MM.1S (cell line): ENCODE data around the gene ELMO1.

Experiments
- DNase-seq: peaks from one replicate; pipeline ENCODE4 v3.0.0-alpha.2; 2015
- H2AFZ ChIP-seq: fragments of 300-600 bp; sonication (generic); 2 replicates; pipeline ENCODE4 v1.6.0; 2016; ENCODE audit warnings: antibody characterized with exemption, low read length
- H3F3A ChIP-seq: fragments of 300-600 bp; sonication (generic); 2 replicates; pipeline ENCODE4 v1.6.1; 2016; ENCODE audit warnings: mild to moderate bottlenecking, antibody characterized with exemption, low read length, moderate library complexity, mixed read lengths; ENCODE audit not compliant: insufficient read depth
- H3K27ac ChIP-seq: fragments of 300-600 bp; sonication (generic); 2 replicates; pipeline ENCODE4 v1.5.1; 2016; ENCODE audit warnings: mild to moderate bottlenecking, low read length
- H3K27me3 ChIP-seq: fragments of 300-600 bp; sonication (generic); replicated peaks from 2 replicates; pipeline ENCODE4 v1.6.0; 2016; ENCODE audit warnings: low read length; ENCODE audit not compliant: insufficient read depth
- H3K36me3 ChIP-seq: fragments of 300-600 bp; sonication (generic); replicated peaks from 2 replicates; pipeline ENCODE4 v1.6.1; 2016; ENCODE audit warnings: mild to moderate bottlenecking, low read length, mixed read lengths; ENCODE audit not compliant: insufficient read depth
- H3K4me1 ChIP-seq: fragments of 300-600 bp; sonication (generic); 2 replicates; pipeline ENCODE4 v1.6.1; 2016; ENCODE audit warnings: low read length, mixed read lengths
- H3K4me2 ChIP-seq: fragments of 300-600 bp; sonication (generic); 2 replicates; pipeline ENCODE4 v1.6.0; 2016; ENCODE audit warnings: low read depth, low read length
- H3K4me3 ChIP-seq: fragments of 300-600 bp; sonication (generic); 2 replicates; pipeline ENCODE4 v1.5.1; 2016; ENCODE audit warnings: low read length, mixed read lengths
- H3K79me2 ChIP-seq: fragments of 300-600 bp; sonication (generic); 2 replicates; pipeline ENCODE4 v1.6.1; 2016; ENCODE audit warnings: mixed run types, low read length, mixed read lengths
- H3K9ac ChIP-seq: fragments of 300-600 bp; sonication (generic); 2 replicates; pipeline ENCODE4 v1.6.1; 2016; ENCODE audit warnings: low read length, mixed read lengths
- H3K9me2 ChIP-seq: fragments of 300-600 bp; sonication (generic); replicated peaks from 2 replicates; pipeline ENCODE4 v1.6.1; 2016; ENCODE audit warnings: mild to moderate bottlenecking, low read length, mixed read lengths; ENCODE audit not compliant: insufficient read depth
- H3K9me3 ChIP-seq: fragments of 300-600 bp; sonication (generic); replicated peaks from 2 replicates; pipeline ENCODE4 v1.6.1; 2016; ENCODE audit warnings: mild to moderate bottlenecking, low read length, mixed read lengths; ENCODE audit not compliant: insufficient read depth
- H4K20me1 ChIP-seq: fragments of 300-600 bp; sonication (generic); 2 replicates; pipeline ENCODE4 v1.6.1; 2016; ENCODE audit warnings: mild to moderate bottlenecking, low read length, moderate library complexity, mixed read lengths; ENCODE audit not compliant: insufficient read depth
- CTCF ChIP-seq: fragments of 300-600 bp; sonication (generic); IDR thresholded peaks from 2 replicates; pipeline ENCODE4 v1.5.1; 2016; ENCODE audit warnings: antibody characterized with exemption, low read length, mixed read lengths
- EZH2 ChIP-seq: fragments of 300-600 bp; sonication (generic); optimal IDR thresholded peaks from 2 replicates; pipeline ENCODE3; 2017; ENCODE audit warnings: low read depth, mild to moderate bottlenecking, antibody characterized with exemption, low read length, mixed read lengths
- EZH2phosphoT487 ChIP-seq: fragments of 300-600 bp; sonication (generic); IDR thresholded peaks from 2 replicates; pipeline ENCODE4 v1.6.1; 2018; ENCODE audit warnings: antibody characterized with exemption, low read length

ELMO1 gene

GRCh38 chr7:37428681-37429434 lies 19.8 kb downstream of the ELMO1 start:
- Histone ChIP-seq H3K9me3 (no peaks in the 10 kb centered on the region), H3K79me2 (no peaks in the 10 kb centered on the region), H3K9me2 (no peaks in the 10 kb centered on the region), H3K4me2 (no peak overlapping the region), H3K36me3 (no peaks in the 10 kb centered on the region), H3K4me3 (no peak overlapping the region), H3K27ac (no peak overlapping the region), H3F3A (no peaks in the 10 kb centered on the region), H2AFZ (no peak overlapping the region), H3K9ac (no peak overlapping the region), H3K4me1 (no peaks in the 10 kb centered on the region), H3K27me3 (no peaks in the 10 kb centered on the region), H4K20me1 (no peaks in the 10 kb centered on the region)
- no peak for DNase-seq
- no peak for TF ChIP-seq CTCF
- no peak for TF ChIP-seq EZH2phosphoT487
- TF ChIP-seq EZH2: no peak

- H3K9ac ChIP-seq: no peak overlapping the region
- H3F3A ChIP-seq: no peaks in the 10 kb centered on the region
- no peak for DNase-seq
- no peaks in the 10 kb centered on the region for H4K20me1 ChIP-seq
- H3K9me2 ChIP-seq: no peaks in the 10 kb centered on the region
- no peak overlapping the region for H3K27ac ChIP-seq
- TF ChIP-seq EZH2: no peak
- TF ChIP-seq EZH2phosphoT487: no peak
- no peak for TF ChIP-seq CTCF
- H3K4me1 ChIP-seq: no peaks in the 10 kb centered on the region
- no peaks in the 10 kb centered on the region for H3K79me2 ChIP-seq
- no peaks in the 10 kb centered on the region for H3K36me3 ChIP-seq
- H3K27me3 ChIP-seq: no peaks in the 10 kb centered on the region
- H3K9me3 ChIP-seq: no peaks in the 10 kb centered on the region
- no peak overlapping the region for H3K4me3 ChIP-seq
- H3K4me2 ChIP-seq: no peak overlapping the region
- H2AFZ ChIP-seq: no peak overlapping the region
Observed at GRCh38 chr7:37427276-37427940, 21.3 kb downstream of the ELMO1 start.

- TF ChIP-seq EZH2: no peak
- TF ChIP-seq CTCF: no peak
- no peak for DNase-seq
- Histone ChIP-seq H3K79me2 (no peaks in the 10 kb centered on the region), H3K27me3 (no peaks in the 10 kb centered on the region), H3K4me3 (no peak overlapping the region), H3F3A (no peaks in the 10 kb centered on the region), H3K36me3 (no peaks in the 10 kb centered on the region), H3K9me2 (no peaks in the 10 kb centered on the region), H3K9ac (no peak overlapping the region), H4K20me1 (no peaks in the 10 kb centered on the region), H3K4me2 (no peak overlapping the region), H3K4me1 (no peaks in the 10 kb centered on the region), H2AFZ (no peak overlapping the region), H3K27ac (no peak overlapping the region), H3K9me3 (no peaks in the 10 kb centered on the region)
Observed at GRCh38 chr7:37425498-37425897, 23.2 kb downstream of the ELMO1 start.
